ENCODE data around the gene PERM1. TPM values are rescaled to one million over a fixed set of nuclear protein-coding genes. Genes with fewer than 3 reads are reported as not detected.
"Not testable (repeated sequence)": the region's sequence is repeated elsewhere in the genome, so short reads cannot be mapped to it uniquely, and the experiment has no call there.

PERM1 gene
- total RNA-seq, 1 experiment from 2014 or later: 0.81 TPM

DNA sequence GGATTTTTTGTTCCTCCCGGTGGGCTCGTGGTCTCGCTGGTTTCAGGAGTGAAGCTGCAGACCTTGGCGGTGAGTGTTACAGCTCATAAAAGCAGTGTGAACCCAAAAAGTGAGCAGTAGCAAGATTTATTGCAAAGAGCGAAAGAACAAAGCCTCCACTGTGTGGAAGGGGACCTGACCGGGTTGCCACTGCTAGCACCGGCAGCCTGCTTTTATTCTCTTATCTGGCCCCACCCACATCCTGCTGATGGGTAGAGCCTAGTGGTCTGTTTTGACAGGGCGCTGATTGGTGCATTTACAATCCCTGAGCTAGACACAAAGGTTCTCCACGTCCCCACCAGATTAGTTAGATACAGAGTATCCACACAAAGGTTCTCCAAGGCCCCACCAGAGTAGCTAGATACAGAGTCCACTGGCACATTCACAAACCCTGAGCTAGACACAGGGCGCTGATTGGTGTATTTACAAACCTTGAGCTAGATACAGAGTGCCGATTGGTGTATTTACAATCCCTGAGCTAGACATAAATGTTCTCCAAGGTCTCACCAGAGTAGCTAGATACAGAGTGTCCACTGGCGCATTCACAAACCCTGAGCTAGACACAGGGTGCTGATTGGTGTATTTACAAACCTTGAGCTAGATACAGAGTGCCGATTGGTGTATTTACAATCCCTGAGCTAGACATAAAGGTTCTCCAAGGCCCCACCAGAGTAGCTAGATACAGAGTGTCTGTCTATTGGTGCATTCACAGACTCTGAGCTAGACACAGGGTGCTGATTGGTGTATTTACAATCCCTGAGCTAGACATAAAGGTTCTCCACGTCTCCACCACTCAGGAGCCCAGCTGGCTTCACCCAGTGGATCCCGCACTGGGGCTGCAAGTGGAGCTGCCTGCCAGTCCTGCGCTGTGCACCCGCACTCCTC lies 35.8 kb upstream of the PERM1 start:
- Histone ChIP-seq H3F3A (ENCODE audit: insufficient read depth, low read depth) (peaks cover 38% of the 10 kb centered on the region), H3K4me1 (replicated peaks; ENCODE audit: insufficient read depth) (peaks cover 20% of the 10 kb centered on the region), H3K79me2 (ENCODE audit: low read depth) (peaks cover 19% of the 10 kb centered on the region)
- H3K36me3 ChIP-seq (ENCODE audit: low read depth); POLR2A ChIA-PET (ENCODE audit: unreplicated experiment); H3K4me3 ChIP-seq; H3K9me3 ChIP-seq (ENCODE audit: insufficient read depth, low read depth); intact Hi-C loops (cut with micrococcal nuclease; ENCODE audit: unreplicated experiment); H3K27ac ChIP-seq; H3K9me2 ChIP-seq (ENCODE audit: insufficient read depth); H4K20me1 ChIP-seq (ENCODE audit: insufficient read depth); BruUV-seq (replicated peaks); H3K27me3 ChIP-seq (ENCODE audit: insufficient read depth, low read depth); DNase-seq; H3K4me2 ChIP-seq; CTCF ChIA-PET; H2AFZ ChIP-seq: not testable (repeated sequence)

DNA sequence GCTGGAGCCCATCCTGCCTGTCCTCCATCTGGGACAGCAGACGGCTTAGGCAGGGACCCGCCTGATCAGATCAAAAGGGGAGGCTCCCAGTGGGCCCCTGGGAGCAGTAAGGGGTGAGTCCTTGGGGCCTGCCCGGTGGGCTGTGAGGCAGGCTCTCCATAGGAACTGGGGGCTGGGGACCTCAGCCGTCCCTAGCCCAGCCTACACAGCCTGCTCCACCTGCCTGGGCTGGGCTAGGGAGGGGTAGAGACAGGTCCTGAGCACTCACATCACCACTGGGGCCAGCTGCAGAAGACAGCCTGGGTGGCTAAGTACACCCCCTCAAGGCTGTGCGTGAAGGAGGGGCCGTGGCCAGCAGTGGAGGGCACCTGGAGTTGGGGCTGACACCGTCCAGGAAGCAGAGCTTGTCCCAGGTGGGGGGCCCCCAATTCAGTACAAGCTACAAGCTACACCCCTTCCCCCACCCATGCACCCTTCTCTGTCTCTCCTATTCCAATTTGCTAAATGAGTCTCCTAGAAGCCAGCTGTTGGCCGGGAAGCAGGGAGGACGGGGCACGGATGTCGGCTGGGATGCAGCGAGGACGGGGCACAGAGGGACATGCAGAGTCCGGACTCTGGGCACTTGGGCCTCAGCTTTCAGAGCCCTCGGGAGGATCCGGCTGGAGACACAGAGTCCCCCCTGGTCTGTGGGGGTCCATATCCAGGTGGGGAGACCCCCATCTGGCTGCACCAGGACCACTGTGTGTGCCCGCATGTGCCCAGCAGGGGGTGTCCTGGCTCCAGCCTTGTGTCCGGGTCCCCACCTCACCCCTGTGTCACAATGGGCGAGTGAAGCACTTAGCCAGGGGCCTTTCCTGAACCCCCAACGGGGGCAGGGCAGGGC lies 33.1 kb upstream of the PERM1 start:
- Histone ChIP-seq H3K36me3 (ENCODE audit: low read depth) (no peaks in the 10 kb centered on the region), H4K20me1 (ENCODE audit: insufficient read depth) (no peaks in the 10 kb centered on the region), H3K4me2 (peak overlapping the region; percentile 87), H3K79me2 (ENCODE audit: low read depth) (no peaks in the 10 kb centered on the region), H3K27me3 (ENCODE audit: insufficient read depth, low read depth) (no peaks in the 10 kb centered on the region), H3K9me2 (ENCODE audit: insufficient read depth) (no peaks in the 10 kb centered on the region), H3F3A (ENCODE audit: insufficient read depth, low read depth) (peaks cover 32% of the 10 kb centered on the region), H3K4me3 (peak overlapping the region; percentile 65; the same call in 1 of the 2 replicates), H3K27ac (0 out of 2 replicates have a peak overlapping the region, but pooled peaks have one; percentile 74), H3K4me1 (replicated peaks; ENCODE audit: insufficient read depth) (peaks cover 12% of the 10 kb centered on the region), H2AFZ (no peak overlapping the region), H3K9me3 (ENCODE audit: insufficient read depth, low read depth) (no peaks in the 10 kb centered on the region)
- no peak for TF ChIP-seq EZH2 (IDR thresholded peaks at IDR 0.05; ENCODE audit: low read depth)
- TF ChIP-seq, protein P1, sequence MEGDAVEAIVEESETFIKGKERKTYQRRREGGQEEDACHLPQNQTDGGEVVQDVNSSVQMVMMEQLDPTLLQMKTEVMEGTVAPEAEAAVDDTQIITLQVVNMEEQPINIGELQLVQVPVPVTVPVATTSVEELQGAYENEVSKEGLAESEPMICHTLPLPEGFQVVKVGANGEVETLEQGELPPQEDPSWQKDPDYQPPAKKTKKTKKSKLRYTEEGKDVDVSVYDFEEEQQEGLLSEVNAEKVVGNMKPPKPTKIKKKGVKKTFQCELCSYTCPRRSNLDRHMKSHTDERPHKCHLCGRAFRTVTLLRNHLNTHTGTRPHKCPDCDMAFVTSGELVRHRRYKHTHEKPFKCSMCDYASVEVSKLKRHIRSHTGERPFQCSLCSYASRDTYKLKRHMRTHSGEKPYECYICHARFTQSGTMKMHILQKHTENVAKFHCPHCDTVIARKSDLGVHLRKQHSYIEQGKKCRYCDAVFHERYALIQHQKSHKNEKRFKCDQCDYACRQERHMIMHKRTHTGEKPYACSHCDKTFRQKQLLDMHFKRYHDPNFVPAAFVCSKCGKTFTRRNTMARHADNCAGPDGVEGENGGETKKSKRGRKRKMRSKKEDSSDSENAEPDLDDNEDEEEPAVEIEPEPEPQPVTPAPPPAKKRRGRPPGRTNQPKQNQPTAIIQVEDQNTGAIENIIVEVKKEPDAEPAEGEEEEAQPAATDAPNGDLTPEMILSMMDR (conservative IDR thresholded peaks at IDR 0.05): peak; percentile 66
- CTCF ChIA-PET: no interaction called here
- DNase-seq: peak in 1 of 2 experiments; percentile 34
- BruUV-seq (replicated peaks): no TSS peak
- intact Hi-C loops (cut with micrococcal nuclease; ENCODE audit: unreplicated experiment): no loop called here
- POLR2A ChIA-PET (ENCODE audit: unreplicated experiment): no interaction called here

DNA sequence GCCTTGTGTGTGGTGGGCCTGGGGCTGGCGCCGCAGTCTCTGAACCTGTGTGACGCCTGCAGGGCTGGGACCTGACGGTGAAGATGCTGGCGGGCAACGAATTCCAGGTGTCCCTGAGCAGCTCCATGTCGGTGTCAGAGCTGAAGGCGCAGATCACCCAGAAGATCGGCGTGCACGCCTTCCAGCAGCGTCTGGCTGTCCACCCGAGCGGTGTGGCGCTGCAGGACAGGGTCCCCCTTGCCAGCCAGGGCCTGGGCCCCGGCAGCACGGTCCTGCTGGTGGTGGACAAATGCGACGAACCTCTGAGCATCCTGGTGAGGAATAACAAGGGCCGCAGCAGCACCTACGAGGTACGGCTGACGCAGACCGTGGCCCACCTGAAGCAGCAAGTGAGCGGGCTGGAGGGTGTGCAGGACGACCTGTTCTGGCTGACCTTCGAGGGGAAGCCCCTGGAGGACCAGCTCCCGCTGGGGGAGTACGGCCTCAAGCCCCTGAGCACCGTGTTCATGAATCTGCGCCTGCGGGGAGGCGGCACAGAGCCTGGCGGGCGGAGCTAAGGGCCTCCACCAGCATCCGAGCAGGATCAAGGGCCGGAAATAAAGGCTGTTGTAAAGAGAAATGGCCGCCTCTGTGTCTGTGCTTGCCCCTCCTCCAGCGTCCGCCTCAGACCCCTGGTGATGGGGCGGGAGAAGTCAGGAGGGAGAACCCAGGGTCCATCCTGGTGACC lies 32.2 kb upstream of the PERM1 start:
- no peaks in the 10 kb centered on the region for H3K9me2 ChIP-seq (ENCODE audit: insufficient read depth)
- POLR2A ChIA-PET (ENCODE audit: unreplicated experiment): interaction anchor here (0.6 to 0.8 kb wide), 2 partner anchors 14 to 53 kb away, joined by 4 to 5 read pairs; partner anchors contain the start of gene HES4

More for the DNA sequence above, 32.2 kb upstream of the PERM1 start:
- intact Hi-C loops (cut with micrococcal nuclease; ENCODE audit: unreplicated experiment): loop anchor here (1.0 kb wide), 1 partner anchor 13 kb away; no protein-coding TSS in a partner anchor
- H3K27ac ChIP-seq: peak overlapping the region; percentile 74; the same call in 1 of the 2 replicates
- no peaks in the 10 kb centered on the region for H3K27me3 ChIP-seq (ENCODE audit: insufficient read depth, low read depth)
- no peaks in the 10 kb centered on the region for H3K36me3 ChIP-seq (ENCODE audit: low read depth)
- H2AFZ ChIP-seq: peak overlapping the region; percentile 78; the same call in 1 of the 2 replicates
- H3K4me3 ChIP-seq: peak overlapping the region; percentile 65
- H3K79me2 ChIP-seq (ENCODE audit: low read depth): no peaks in the 10 kb centered on the region
- no peaks in the 10 kb centered on the region for H3K9me3 ChIP-seq (ENCODE audit: insufficient read depth, low read depth)
- H3K4me1 ChIP-seq (replicated peaks; ENCODE audit: insufficient read depth): peaks cover 12% of the 10 kb centered on the region
- TF ChIP-seq, protein P1 (conservative IDR thresholded peaks at IDR 0.05): no peak
- no peak for TF ChIP-seq EZH2 (IDR thresholded peaks at IDR 0.05; ENCODE audit: low read depth)
- H3F3A ChIP-seq (ENCODE audit: insufficient read depth, low read depth): peaks cover 32% of the 10 kb centered on the region
- CTCF ChIA-PET: interaction anchor here (0.6 kb wide), 1 partner anchor 45 kb away, joined by 3 read pairs; no protein-coding TSS in a partner anchor
- H3K4me2 ChIP-seq: peak overlapping the region; percentile 87
- no peaks in the 10 kb centered on the region for H4K20me1 ChIP-seq (ENCODE audit: insufficient read depth)
- no TSS peak for BruUV-seq (replicated peaks)
- no peak for DNase-seq
